Endothelial cell of umbilical vein (primary cell): ENCODE results near the gene TMEM81. TPM values are rescaled to one million over a fixed set of nuclear protein-coding genes. Genes with fewer than 3 reads are reported as not detected.

ENCODE experiments used
- BruUV-seq: library from RNA; stranded (reverse); fragments of 400-500 nt; replicated peaks from 2 replicates; lab custom pipeline; 2021; lab: Mats Ljungman, UMichigan
- CTCF ChIA-PET: fragments of 300-600, 350-600 bp; sonication (Branson Sonifier 250); formaldehyde crosslinking; loops from one replicate; lab custom pipeline; 2021; ENCODE audit warnings: antibody characterized with exemption, inconsistent platforms; lab: Charles Lee
- POLR2A ChIA-PET: fragments of 300-600, 350-600 bp; sonication (Branson Sonifier 250); formaldehyde crosslinking; loops from one replicate; lab custom pipeline; 2021; ENCODE audit warnings: antibody characterized with exemption, inconsistent platforms; lab: Charles Lee
- DNase-seq: peaks from one replicate; pipeline ENCODE4 v3.0.0-alpha.2; 2011; ENCODE audit warnings: low read depth, low spot score
- FAIRE-seq: peaks from 2 replicates; lab custom pipeline; 2011; peaks lifted over from hg19 to GRCh38; lab: Jason Lieb, UNC
- H2AFZ ChIP-seq: 2 replicates; pipeline ENCODE4 v1.6.0; 2012; ENCODE audit warnings: low read depth, low read length, control low read depth, inconsistent platforms
- H3K27ac ChIP-seq: 2 replicates; pipeline ENCODE4 v1.5.1; 2011; ENCODE audit warnings: low read depth, mild to moderate bottlenecking, control low read depth, low read length, moderate library complexity; ENCODE audit not compliant: insufficient read depth
- H3K27me3 ChIP-seq, 2 experiments: 2 replicates each; pipeline versions ENCODE4 v1.6.0 to v1.6.1; 2011; ENCODE audit warnings: low read length in 2 of 2, mixed read lengths in 1 of 2; ENCODE audit not compliant: control insufficient read depth in 2 of 2, insufficient read depth in 2 of 2
- H3K36me3 ChIP-seq, 2 experiments: 2 replicates in 1 of 2; 3 replicates in 1 of 2; pipeline ENCODE4 v1.5.1; 2011; ENCODE audit warnings: low read length in 2 of 2, mild to moderate bottlenecking in 1 of 2, moderate library complexity in 1 of 2; ENCODE audit not compliant: control insufficient read depth in 2 of 2, insufficient read depth in 2 of 2; ENCODE audit errors: extremely low read depth in 1 of 2
- H3K4me1 ChIP-seq: 3 replicates; pipeline ENCODE4 v1.5.1; 2011; ENCODE audit warnings: mild to moderate bottlenecking, low read length; ENCODE audit not compliant: control insufficient read depth, insufficient read depth; ENCODE audit errors: extremely low read depth
- H3K4me2 ChIP-seq: 2 replicates; pipeline ENCODE4 v1.6.1; 2011; ENCODE audit warnings: low read length, control low read depth, mixed read lengths; ENCODE audit not compliant: insufficient read depth
- H3K4me3 ChIP-seq, 3 experiments: fragments of 200-600 bp in 1 of 3; sonication (generic), shearing (Covaris generic) in 1 of 3; replicated peaks in 1 of 3; 2 replicates each; pipeline ENCODE4 v1.5.1; 2011 to 2016; ENCODE audit warnings: control low read depth in 3 of 3, low read length in 3 of 3, mild to moderate bottlenecking in 2 of 3, inconsistent platforms in 1 of 3, low read depth in 1 of 3, moderate library complexity in 1 of 3; ENCODE audit not compliant: insufficient read depth in 1 of 3
- H3K79me2 ChIP-seq: 2 replicates; pipeline ENCODE4 v1.6.0; 2012; ENCODE audit warnings: low read length, inconsistent platforms; ENCODE audit not compliant: control insufficient read depth, insufficient read depth
- H3K9ac ChIP-seq: replicated peaks from 2 replicates; pipeline ENCODE3; 2011; ENCODE audit warnings: low read length, control low read depth; ENCODE audit not compliant: insufficient read depth; ENCODE audit errors: extremely low read depth
- H3K9me1 ChIP-seq: replicated peaks from 3 replicates; pipeline ENCODE4 v1.6.0; 2011; ENCODE audit warnings: mild to moderate bottlenecking, low read length; ENCODE audit not compliant: control insufficient read depth, insufficient read depth; ENCODE audit errors: extremely low read depth
- H3K9me3 ChIP-seq: replicated peaks from 2 replicates; pipeline ENCODE4 v1.5.1; 2012; ENCODE audit warnings: low read length, inconsistent platforms; ENCODE audit not compliant: control insufficient read depth, insufficient read depth
- H4K20me1 ChIP-seq: replicated peaks from 2 replicates; pipeline ENCODE3; 2011; ENCODE audit warnings: mild to moderate bottlenecking, low read length; ENCODE audit not compliant: control insufficient read depth, insufficient read depth; ENCODE audit errors: extremely low read depth
- EZH2 ChIP-seq: IDR thresholded peaks from 2 replicates; pipeline ENCODE4 v1.6.1; 2012; ENCODE audit warnings: borderline replicate concordance, low read depth, mild to moderate bottlenecking, moderate library complexity, low read length, inconsistent platforms; ENCODE audit not compliant: severe bottlenecking
- FOS ChIP-seq: IDR thresholded peaks from 2 replicates; pipeline ENCODE4 v1.6.1; 2011; ENCODE audit warnings: mild to moderate bottlenecking, low read length, moderate library complexity, borderline replicate concordance; ENCODE audit not compliant: insufficient read depth
- GATA2 ChIP-seq: IDR thresholded peaks from 2 replicates; pipeline ENCODE4 v1.7.0; 2011; ENCODE audit warnings: low read depth, mild to moderate bottlenecking, moderate library complexity, mixed read lengths, low read length; ENCODE audit not compliant: insufficient read length, insufficient read depth
- JUN ChIP-seq: IDR thresholded peaks from 2 replicates; pipeline ENCODE4 v1.6.1; 2011; ENCODE audit warnings: borderline replicate concordance, low read depth; ENCODE audit not compliant: insufficient read length, insufficient read depth
- MAX ChIP-seq: IDR thresholded peaks from 2 replicates; pipeline ENCODE4 v1.6.1; 2011; ENCODE audit not compliant: insufficient read depth, insufficient read length
- MYC ChIP-seq: IDR thresholded peaks from one replicate; pipeline ENCODE4 v1.6.1; 2011; ENCODE audit warnings: mild to moderate bottlenecking, low read depth, low read length
- POLR2A ChIP-seq: IDR thresholded peaks from 2 replicates; pipeline ENCODE4 v1.6.1; 2012; ENCODE audit warnings: low read depth, mild to moderate bottlenecking, control low read depth, low read length
- dilution Hi-C: fragments of 300-500 bp; cut with MboI; formaldehyde crosslinking; loops from one replicate; pipeline ENCODE4 v1.15.0; 2019; ENCODE audit warnings: low sequenced_read_pairs; ENCODE audit not compliant: extremely low pct_ligation_motif_present
- intact Hi-C: fragments of 100-400 bp; cut with micrococcal nuclease; formaldehyde crosslinking; loops from one replicate; pipeline ENCODE4 v1.10.0; 2022
- polyA plus RNA-seq, 4 experiments: library from polyadenylated mRNA; depleted of rRNA in 3 of 4; stranded (reverse) in 3 of 4; unstranded in 1 of 4; fragments of >200 nt; gene quantifications; 2 replicates each; pipeline versions ENCODE4 v1.2.1 to v1.2.3, GENCODE V29; 2011 to 2012; ENCODE audit warnings: missing spikeins in 1 of 4
- total RNA-seq: library from RNA; stranded (reverse); gene quantifications from 2 replicates; pipeline ENCODE4 v1.2.3, GENCODE V29; 2021

Gene TMEM81
- total and polyA plus RNA-seq, 2 donors (not counting 3 experiments of a cell fraction or from before 2014, with no cell fraction given) = 1.5 to 2.9 TPM

- TF ChIP-seq MYC (no peak), JUN (no peak), MAX (no peak), GATA2 (no peak), FOS (no peak), EZH2 (no peak), POLR2A (no peak)
- Histone ChIP-seq H4K20me1 (no peaks in the 10 kb centered on the region), H3K9ac (no peak overlapping the region), H3K79me2 (no peaks in the 10 kb centered on the region), H3K9me3 (no peaks in the 10 kb centered on the region), H3K4me2 (no peak overlapping the region), H3K27me3 (peaks cover 11 to 17% of the 10 kb centered on the region in 2 experiments), H3K27ac (no peak overlapping the region), H3K4me3 (no peak overlapping the region), H3K4me1 (no peaks in the 10 kb centered on the region), H3K36me3 (no peaks in the 10 kb centered on the region), H3K9me1 (no peaks in the 10 kb centered on the region), H2AFZ (no peak overlapping the region)
- BruUV-seq = no TSS peak
- ChIA-PET CTCF (interaction anchor here (0.7 to 3.2 kb wide), 3 partner anchors 25 to 448 kb away, joined by 3 to 24 read pairs (median 3); no protein-coding TSS in a partner anchor), POLR2A (no interaction called here)
- DNase-seq (no peak), FAIRE-seq (no peak)
- intact Hi-C loops = no loop called here
- dilution Hi-C loops = no loop called here
Observed at GRCh38 chr1:205037539-205037938, 46.7 kb downstream of the TMEM81 start.

Other genes starting within 250 kb of the TMEM81 start
- gene NFASC, start 213.6 kb downstream of the TMEM81 start, total RNA-seq = not detected in 2 replicates
- gene NFASC, start 213.6 kb downstream of the TMEM81 start, polyA plus RNA-seq = not detected in 2 replicates
- gene CNTN2, start 41.2 kb downstream of the TMEM81 start, total RNA-seq = not detected in 2 replicates
- not detected in 2 replicates for gene CNTN2, start 41.2 kb downstream of the TMEM81 start, polyA plus RNA-seq
- gene RBBP5, start 37.5 kb upstream of the TMEM81 start, total RNA-seq = 14.2 and 15.6 TPM in 2 replicates
- gene RBBP5, start 37.5 kb upstream of the TMEM81 start, polyA plus RNA-seq = 4.5 and 5.8 TPM in 2 replicates
- gene DSTYK, start 127.2 kb upstream of the TMEM81 start, total RNA-seq = 8.1 and 8.7 TPM in 2 replicates
- 2.8 and 3.6 TPM in 2 replicates for gene DSTYK, start 127.2 kb upstream of the TMEM81 start, polyA plus RNA-seq
- gene TMCC2, start 143.5 kb upstream of the TMEM81 start, total RNA-seq = 2.0 and 2.1 TPM in 2 replicates
- gene TMCC2, start 143.5 kb upstream of the TMEM81 start, polyA plus RNA-seq = 2.0 TPM in 2 replicates
- gene NUAK2, start 237.3 kb upstream of the TMEM81 start, total RNA-seq = 2.3 and 2.5 TPM in 2 replicates
- gene NUAK2, start 237.3 kb upstream of the TMEM81 start, polyA plus RNA-seq = 1.5 and 1.8 TPM in 2 replicates